Measurements from ENCODE around the gene MRNIP. TPM values are rescaled to one million over a fixed set of nuclear protein-coding genes. Genes with fewer than 3 reads are reported as not detected.

MRNIP gene
- total RNA-seq, 1 experiment from 2014 or later = 39.9 TPM

DNA sequence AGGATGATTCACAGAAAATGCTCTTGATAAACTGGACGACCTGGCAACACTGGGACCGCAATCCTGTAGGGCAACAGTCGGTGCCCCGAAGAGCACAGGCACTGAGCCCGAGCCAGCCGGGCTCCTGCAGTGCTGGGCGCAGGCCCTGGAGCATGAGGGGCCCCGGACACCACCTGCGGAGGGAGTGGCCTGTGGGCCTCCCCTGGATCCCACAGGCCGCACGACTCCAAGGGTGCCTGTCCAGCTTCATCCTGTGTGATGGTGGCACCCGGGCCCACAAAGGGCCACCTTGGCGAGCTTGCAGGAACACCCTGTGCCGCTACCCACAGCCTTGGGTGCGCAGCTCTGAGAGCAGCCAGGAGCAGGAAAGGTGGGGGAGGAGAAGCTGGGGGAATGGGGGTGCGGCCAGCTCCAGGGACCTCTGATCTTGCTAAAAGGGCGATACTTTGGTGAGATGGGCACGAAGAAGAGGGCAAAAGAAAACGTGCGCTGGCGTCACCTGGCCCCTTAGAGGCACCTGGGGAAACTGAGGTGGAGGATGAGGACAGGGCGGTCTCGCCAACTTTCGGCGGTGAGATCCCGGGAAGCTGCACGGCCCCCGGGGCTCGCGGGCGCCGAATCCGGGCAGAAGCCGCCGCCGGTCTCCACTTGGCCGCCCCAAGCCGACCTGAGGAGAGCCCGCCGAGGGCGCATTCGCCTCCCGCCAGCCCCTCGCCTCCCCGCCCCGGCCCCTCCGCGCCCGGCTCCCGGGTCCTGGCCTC, 48.4 kb upstream of the MRNIP start:
- CTCF ChIA-PET = interaction anchor here (0.7 kb wide), 1 partner anchor 96 kb away, joined by 3 read pairs; no protein-coding TSS in a partner anchor
- BruUV-seq (replicated peaks) = no TSS peak
- no peak for TF ChIP-seq EZH2 (IDR thresholded peaks at IDR 0.05; ENCODE audit: low read depth)
- TF ChIP-seq, protein P1, sequence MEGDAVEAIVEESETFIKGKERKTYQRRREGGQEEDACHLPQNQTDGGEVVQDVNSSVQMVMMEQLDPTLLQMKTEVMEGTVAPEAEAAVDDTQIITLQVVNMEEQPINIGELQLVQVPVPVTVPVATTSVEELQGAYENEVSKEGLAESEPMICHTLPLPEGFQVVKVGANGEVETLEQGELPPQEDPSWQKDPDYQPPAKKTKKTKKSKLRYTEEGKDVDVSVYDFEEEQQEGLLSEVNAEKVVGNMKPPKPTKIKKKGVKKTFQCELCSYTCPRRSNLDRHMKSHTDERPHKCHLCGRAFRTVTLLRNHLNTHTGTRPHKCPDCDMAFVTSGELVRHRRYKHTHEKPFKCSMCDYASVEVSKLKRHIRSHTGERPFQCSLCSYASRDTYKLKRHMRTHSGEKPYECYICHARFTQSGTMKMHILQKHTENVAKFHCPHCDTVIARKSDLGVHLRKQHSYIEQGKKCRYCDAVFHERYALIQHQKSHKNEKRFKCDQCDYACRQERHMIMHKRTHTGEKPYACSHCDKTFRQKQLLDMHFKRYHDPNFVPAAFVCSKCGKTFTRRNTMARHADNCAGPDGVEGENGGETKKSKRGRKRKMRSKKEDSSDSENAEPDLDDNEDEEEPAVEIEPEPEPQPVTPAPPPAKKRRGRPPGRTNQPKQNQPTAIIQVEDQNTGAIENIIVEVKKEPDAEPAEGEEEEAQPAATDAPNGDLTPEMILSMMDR (conservative IDR thresholded peaks at IDR 0.05) = no peak
- Histone ChIP-seq H3K4me1 (replicated peaks; ENCODE audit: insufficient read depth) (peaks cover 10% of the 10 kb centered on the region), H3K79me2 (ENCODE audit: low read depth) (peaks cover 24% of the 10 kb centered on the region), H3K9me2 (ENCODE audit: insufficient read depth) (no peaks in the 10 kb centered on the region), H3K36me3 (ENCODE audit: low read depth) (peaks cover 4% of the 10 kb centered on the region; the same call in 1 of the 2 replicates), H3K4me2 (peak overlapping the region; percentile 99), H3F3A (ENCODE audit: insufficient read depth, low read depth) (peaks cover 13% of the 10 kb centered on the region), H3K9me3 (ENCODE audit: insufficient read depth, low read depth) (no peaks in the 10 kb centered on the region), H3K27me3 (ENCODE audit: insufficient read depth, low read depth) (no peaks in the 10 kb centered on the region), H3K4me3 (peak overlapping the region; percentile 95), H4K20me1 (ENCODE audit: insufficient read depth) (peaks cover 6% of the 10 kb centered on the region; the same call in 1 of the 2 replicates), H3K27ac (0 out of 2 replicates have a peak overlapping the region, but pooled peaks have one; percentile 9), H2AFZ (peak overlapping the region; percentile 91)
- DNase-seq = peak; percentile 39 to 43
- intact Hi-C loops (cut with micrococcal nuclease; ENCODE audit: unreplicated experiment) = loop anchor here (5.0 to 10.0 kb wide), 4 partner anchors 102 to 185 kb away; partner anchors contain the start of genes MAML1 and MGAT4B
- POLR2A ChIA-PET (ENCODE audit: unreplicated experiment) = interaction anchor here (0.6 kb wide), 2 partner anchors 175 to 294 kb away, joined by 6 to 15 read pairs; no protein-coding TSS in a partner anchor

DNA sequence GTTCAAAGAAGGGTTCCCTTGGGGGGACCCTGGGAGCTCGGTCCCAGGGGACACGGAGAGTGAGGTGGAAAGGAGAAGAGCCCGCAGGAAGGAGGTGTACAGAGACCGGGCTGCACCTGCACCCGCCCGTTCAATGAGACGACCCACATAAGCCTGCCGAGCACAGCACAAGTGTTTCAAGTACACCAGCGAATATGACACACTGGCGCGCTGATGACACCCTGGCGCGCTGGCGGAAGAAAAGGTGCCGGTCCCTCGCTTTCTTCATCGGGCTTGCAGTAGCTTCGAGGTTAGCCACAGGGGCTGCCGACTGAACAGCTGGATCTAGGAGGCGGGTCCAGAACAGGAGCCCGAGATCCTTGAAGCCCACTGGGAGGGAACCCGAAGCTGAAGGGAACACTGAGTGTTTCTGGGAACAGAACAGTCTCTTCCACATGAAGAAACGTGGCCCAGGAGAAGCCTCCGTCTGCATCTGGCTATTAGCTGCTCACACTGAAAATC, 47.7 kb upstream of the MRNIP start:
- no peak for DNase-seq
- Histone ChIP-seq H3K27me3 (ENCODE audit: insufficient read depth, low read depth) (no peaks in the 10 kb centered on the region), H3K79me2 (ENCODE audit: low read depth) (peaks cover 24% of the 10 kb centered on the region), H3K4me3 (peak overlapping the region; percentile 95), H3K9me2 (ENCODE audit: insufficient read depth) (no peaks in the 10 kb centered on the region), H3K27ac (no peak overlapping the region), H4K20me1 (ENCODE audit: insufficient read depth) (peaks cover 6% of the 10 kb centered on the region; the same call in 1 of the 2 replicates), H2AFZ (peak overlapping the region; percentile 91; the same call in 1 of the 2 replicates), H3K36me3 (ENCODE audit: low read depth) (peaks cover 4% of the 10 kb centered on the region; the same call in 1 of the 2 replicates), H3K4me1 (replicated peaks; ENCODE audit: insufficient read depth) (peaks cover 10% of the 10 kb centered on the region), H3K4me2 (peak overlapping the region; percentile 99), H3F3A (ENCODE audit: insufficient read depth, low read depth) (peaks cover 13% of the 10 kb centered on the region), H3K9me3 (ENCODE audit: insufficient read depth, low read depth) (no peaks in the 10 kb centered on the region)
- POLR2A ChIA-PET (ENCODE audit: unreplicated experiment) = interaction anchor here (0.6 kb wide), 2 partner anchors 174 to 293 kb away, joined by 6 to 15 read pairs; no protein-coding TSS in a partner anchor
- TSS peak; percentile 20 for BruUV-seq (replicated peaks)
- intact Hi-C loops (cut with micrococcal nuclease; ENCODE audit: unreplicated experiment) = loop anchor here (5.0 to 10.0 kb wide), 4 partner anchors 102 to 186 kb away; partner anchors contain the start of genes MAML1 and MGAT4B
- TF ChIP-seq EZH2 (IDR thresholded peaks at IDR 0.05; ENCODE audit: low read depth) = no peak
- TF ChIP-seq, protein P1 (conservative IDR thresholded peaks at IDR 0.05) = no peak
- CTCF ChIA-PET = no interaction called here

DNA sequence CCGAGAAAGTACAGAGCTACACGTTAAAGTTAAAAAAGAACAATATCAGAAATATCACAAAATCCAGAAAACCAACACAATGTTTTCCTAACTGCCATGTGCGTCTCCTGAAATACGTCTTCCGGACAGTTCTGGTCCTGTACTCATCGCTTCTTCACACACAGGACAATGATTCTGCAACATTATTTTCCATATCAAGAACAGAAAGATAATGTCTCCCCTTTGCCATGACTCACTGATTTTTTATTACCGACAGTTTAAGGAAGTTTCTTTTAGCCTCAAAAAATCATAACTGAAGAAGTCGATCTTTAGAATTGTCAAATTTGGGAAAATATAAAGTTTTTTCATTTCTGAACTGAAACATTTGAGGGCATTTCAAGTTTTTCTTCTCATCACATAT, 46.5 kb upstream of the MRNIP start:
- Histone ChIP-seq H3F3A (ENCODE audit: insufficient read depth, low read depth) (peaks cover 13% of the 10 kb centered on the region), H3K79me2 (ENCODE audit: low read depth) (peaks cover 24% of the 10 kb centered on the region), H4K20me1 (ENCODE audit: insufficient read depth) (peaks cover 6% of the 10 kb centered on the region; the same call in 1 of the 2 replicates), H2AFZ (no peak overlapping the region), H3K4me1 (replicated peaks; ENCODE audit: insufficient read depth) (peaks cover 10% of the 10 kb centered on the region), H3K27ac (no peak overlapping the region), H3K36me3 (ENCODE audit: low read depth) (peaks cover 4% of the 10 kb centered on the region; the same call in 1 of the 2 replicates), H3K27me3 (ENCODE audit: insufficient read depth, low read depth) (no peaks in the 10 kb centered on the region), H3K9me3 (ENCODE audit: insufficient read depth, low read depth) (no peaks in the 10 kb centered on the region), H3K4me2 (no peak overlapping the region), H3K9me2 (ENCODE audit: insufficient read depth) (no peaks in the 10 kb centered on the region), H3K4me3 (no peak overlapping the region)
- intact Hi-C loops (cut with micrococcal nuclease; ENCODE audit: unreplicated experiment) = loop anchor here (5.0 to 10.0 kb wide), 4 partner anchors 100 to 187 kb away; partner anchors contain the start of genes MAML1 and MGAT4B
- DNase-seq = no peak
- TF ChIP-seq, protein P1 (conservative IDR thresholded peaks at IDR 0.05) = no peak
- no peak for TF ChIP-seq EZH2 (IDR thresholded peaks at IDR 0.05; ENCODE audit: low read depth)
- ChIA-PET POLR2A (ENCODE audit: unreplicated experiment) (interaction anchor here (0.6 kb wide), 1 partner anchor 316 kb away, joined by 3 read pairs; no protein-coding TSS in a partner anchor), CTCF (no interaction called here)
- no TSS peak for BruUV-seq (replicated peaks)
